Measurements from ENCODE around the gene PPP1R13B.
"Not testable (repeated sequence)": the region's sequence is repeated elsewhere in the genome, so short reads cannot be mapped to it uniquely, and the experiment has no call there.

PPP1R13B gene

GRCh38 chr14:103847451-103848174, at the start of gene PPP1R13B:
PPP1R13B (minus strand) TSS chr14:103847575; CDS start chr14:103847307, 268 bp downstream.
- no peak for FAIRE-seq

- FAIRE-seq: no peak
Measured at GRCh38 chr14:103896578-103896977, 49.2 kb upstream of the PPP1R13B start.

GRCh38 chr14:103894723-103895059, 47.3 kb upstream of the PPP1R13B start:
- no peak for FAIRE-seq

GRCh38 chr14:103894034-103894722, 46.8 kb upstream of the PPP1R13B start:
- FAIRE-seq: no peak

GRCh38 chr14:103892247-103892646, 44.9 kb upstream of the PPP1R13B start:
- FAIRE-seq: no peak

GRCh38 chr14:103891667-103892215, 44.4 kb upstream of the PPP1R13B start:
- no peak for FAIRE-seq

GRCh38 chr14:103890821-103891666, 43.7 kb upstream of the PPP1R13B start:
- FAIRE-seq: no peak

GRCh38 chr14:103890052-103890371, 42.6 kb upstream of the PPP1R13B start:
- FAIRE-seq: no peak

GRCh38 chr14:103889313-103890051, 42.1 kb upstream of the PPP1R13B start:
- FAIRE-seq: no peak

- not testable (repeated sequence) for FAIRE-seq
Measured at GRCh38 chr14:103889002-103889312, 41.6 kb upstream of the PPP1R13B start.

- FAIRE-seq: no peak
Measured at GRCh38 chr14:103887557-103888115, 40.3 kb upstream of the PPP1R13B start.

GRCh38 chr14:103887170-103887501, 39.8 kb upstream of the PPP1R13B start:
- no peak for FAIRE-seq

- FAIRE-seq: no peak
Measured at GRCh38 chr14:103886304-103887169, 39.2 kb upstream of the PPP1R13B start.

GRCh38 chr14:103885509-103885932, 38.1 kb upstream of the PPP1R13B start:
- no peak for FAIRE-seq

- FAIRE-seq: no peak
Measured at GRCh38 chr14:103884854-103885253, 37.5 kb upstream of the PPP1R13B start.

GRCh38 chr14:103883263-103883523, 35.8 kb upstream of the PPP1R13B start:
- FAIRE-seq: no peak

- FAIRE-seq: no peak
Measured at GRCh38 chr14:103882503-103883262, 35.3 kb upstream of the PPP1R13B start.

GRCh38 chr14:103881268-103882201, 34.2 kb upstream of the PPP1R13B start:
- FAIRE-seq: no peak

GRCh38 chr14:103880348-103881267, 33.2 kb upstream of the PPP1R13B start:
- no peak for FAIRE-seq

Measured in colon (tissue), 2 donors.